GM10248 (cell line): ENCODE measurements around the gene HDAC9.

Source experiments
- CTCF ChIA-PET: fragments of 300-600 bp; sonication (Branson Sonifier 250); formaldehyde crosslinking; extraction: SDS; loops from one replicate; lab custom pipeline; 2021; ENCODE audit warnings: antibody characterized with exemption; lab: Yijun Ruan, JAX
- POLR2A ChIA-PET: fragments of 350-650 bp; sonication (Branson Sonifier 250); formaldehyde crosslinking; extraction: SDS; loops from one replicate; lab custom pipeline; 2020; ENCODE audit warnings: antibody characterized with exemption; lab: Yijun Ruan, JAX
- DNase-seq: peaks from one replicate; pipeline ENCODE4 v3.0.0; 2012; ENCODE audit errors: extremely low spot score
- CTCF ChIP-seq: IDR thresholded peaks from 2 replicates; pipeline ENCODE4 v1.5.1; 2012; ENCODE audit warnings: mild to moderate bottlenecking, low read depth; ENCODE audit errors: extremely low read depth, missing control alignments, control extremely low read depth

HDAC9 gene

GRCh38 chr7:18753972-18754610, 258.5 kb downstream of the HDAC9 start:
- ChIA-PET POLR2A (no interaction called here), CTCF (interaction anchor here (1.5 kb wide), 1 partner anchor 36 kb away, joined by 3 read pairs; no protein-coding TSS in a partner anchor)
- no peak for TF ChIP-seq CTCF
- DNase-seq, result no peak

DNA sequence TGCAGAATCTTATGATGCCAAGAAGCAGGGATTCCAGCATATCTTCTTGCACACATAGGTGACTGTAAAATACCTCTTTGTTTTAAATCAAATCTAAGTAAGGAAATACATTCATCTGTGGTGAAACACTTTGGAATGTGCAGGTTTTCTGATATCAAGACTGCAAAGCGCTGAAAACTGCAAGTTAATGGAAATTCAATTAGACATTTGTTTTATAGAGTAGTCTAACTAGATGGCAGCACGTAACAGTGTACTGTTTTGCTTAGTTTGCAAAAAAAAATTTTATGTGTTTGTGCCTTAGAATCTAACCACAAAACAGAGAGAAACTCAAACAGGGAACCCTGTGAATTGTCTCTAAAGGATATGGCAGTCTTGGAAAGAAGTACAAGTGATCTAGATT, 259.2 kb downstream of the HDAC9 start:
- no peak for DNase-seq
- POLR2A ChIA-PET, result no interaction called here

GRCh38 chr7:18755793-18756192, 260.2 kb downstream of the HDAC9 start:
- DNase-seq, result no peak
- ChIA-PET CTCF (interaction anchor here (0.8 to 1.5 kb wide), 3 partner anchors 15 to 63 kb away, joined by 3 to 4 read pairs (median 4); no protein-coding TSS in a partner anchor), POLR2A (no interaction called here)
- no peak for TF ChIP-seq CTCF

More for the DNA sequence above, 259.2 kb downstream of the HDAC9 start:
- TF ChIP-seq CTCF, result no peak
- CTCF ChIA-PET, result interaction anchor here (1.4 to 1.5 kb wide), 2 partner anchors 19 to 35 kb away, joined by 3 to 4 read pairs; no protein-coding TSS in a partner anchor

- CTCF ChIA-PET, result interaction anchor here (1.4 to 1.5 kb wide), 2 partner anchors 14 to 17 kb away, joined by 4 read pairs; no protein-coding TSS in a partner anchor
Measured at GRCh38 chr7:18756378-18757050, 261.0 kb downstream of the HDAC9 start.

GRCh38 chr7:18760046-18760445, 264.5 kb downstream of the HDAC9 start:
- DNase-seq, result no peak
- ChIA-PET CTCF (interaction anchor here (1.0 to 1.7 kb wide), 3 partner anchors 11 to 22 kb away, joined by 3 to 4 read pairs (median 3); no protein-coding TSS in a partner anchor), POLR2A (no interaction called here)
- TF ChIP-seq CTCF, result no peak

More at GRCh38 chr7:18756378-18757050, 261.0 kb downstream of the HDAC9 start:
- POLR2A ChIA-PET, result no interaction called here
- DNase-seq, result no peak
- no peak for TF ChIP-seq CTCF

DNA sequence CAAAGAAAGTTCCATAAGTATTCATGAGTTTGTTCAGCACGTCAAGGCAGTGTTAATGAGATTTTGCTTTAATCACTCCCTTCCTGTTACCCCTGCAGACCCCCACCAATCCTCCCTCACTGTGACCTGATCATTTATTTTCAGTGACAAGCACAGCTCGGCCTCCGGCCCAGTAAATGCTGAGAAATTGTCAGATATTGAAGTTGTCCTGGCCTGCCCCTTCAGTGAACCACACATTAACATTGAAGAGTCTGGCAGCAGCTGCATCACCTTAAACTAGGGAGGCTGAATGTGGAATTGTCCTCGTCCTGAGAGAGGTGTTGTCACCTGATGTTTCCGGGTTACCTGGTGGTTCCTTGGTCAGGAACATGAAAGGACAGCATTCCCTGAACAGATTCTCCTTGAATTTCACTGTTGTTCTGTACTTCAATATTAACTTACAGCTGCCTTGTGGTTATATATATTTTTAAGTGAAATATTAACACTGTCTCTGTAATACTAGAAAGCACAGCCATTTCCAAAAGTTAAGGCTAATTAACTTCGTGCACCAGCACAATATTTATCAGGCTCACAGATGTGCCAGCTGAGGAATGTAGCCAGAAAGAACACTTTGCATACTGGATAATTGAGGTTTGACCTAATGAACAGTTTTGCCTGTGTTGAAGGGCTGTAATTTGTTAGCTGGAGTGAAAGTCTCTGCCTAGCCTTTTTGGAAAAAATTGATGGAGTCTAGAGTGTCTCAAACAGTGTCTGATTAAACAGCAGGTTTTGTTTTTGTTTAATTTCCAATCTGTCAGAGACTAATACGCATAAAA, 265.3 kb downstream of the HDAC9 start:
- POLR2A ChIA-PET, result no interaction called here
- CTCF ChIA-PET, result interaction anchor here (0.8 to 1.7 kb wide), 4 partner anchors 14 to 30 kb away, joined by 3 to 4 read pairs (median 3); no protein-coding TSS in a partner anchor

More for the DNA sequence above, 265.3 kb downstream of the HDAC9 start:
- TF ChIP-seq CTCF, result no peak
- DNase-seq, result no peak
